Renal cortical epithelial cell (primary cell): ENCODE data around the gene BICDL1. TPM values are rescaled to one million over a fixed set of nuclear protein-coding genes. Genes with fewer than 3 reads are reported as not detected.
"Not testable (repeated sequence)": the region's sequence is repeated elsewhere in the genome, so short reads cannot be mapped to it uniquely, and the experiment has no call there.

Experiments used
- DNase-seq: peaks from one replicate; pipeline ENCODE4 v3.0.0-alpha.2; 2011; ENCODE audit warnings: low read depth
- total RNA-seq: library from RNA; depleted of rRNA; stranded (reverse); fragments of >200 nt; gene quantifications from 2 replicates; pipeline ENCODE4 v1.2.3, GENCODE V29; 2014

BICDL1 gene
- total RNA-seq, result 9.2 and 15.5 TPM in 2 replicates

GRCh38 chr12:119988472-119989360 is at the start of gene BICDL1:
TSS of gene BICDL1 (plus strand) at chr12:119989236. CDS start at chr12:119989869, 633 bp downstream.
- peak; percentile 75 for DNase-seq

GRCh38 chr12:119940897-119941296 is 48.1 kb upstream of the BICDL1 start:
- peak; percentile 97 for DNase-seq

GRCh38 chr12:119942386-119942785 is 46.6 kb upstream of the BICDL1 start:
- DNase-seq, result no peak

GRCh38 chr12:119946213-119946612 is 42.8 kb upstream of the BICDL1 start:
- no peak for DNase-seq

GRCh38 chr12:119949145-119949544 is 39.9 kb upstream of the BICDL1 start:
- no peak for DNase-seq

GRCh38 chr12:119949594-119949993 is 39.4 kb upstream of the BICDL1 start:
- no peak for DNase-seq

- no peak for DNase-seq
Measured at GRCh38 chr12:119956047-119956446, 33.0 kb upstream of the BICDL1 start.

GRCh38 chr12:119957135-119957534 is 31.9 kb upstream of the BICDL1 start:
- DNase-seq, result no peak

- DNase-seq, result no peak
Measured at GRCh38 chr12:119959435-119959834, 29.6 kb upstream of the BICDL1 start.

- DNase-seq, result no peak
Measured at GRCh38 chr12:119964123-119964522, 24.9 kb upstream of the BICDL1 start.

- DNase-seq, result peak; percentile 59
Measured at GRCh38 chr12:119964929-119965328, 24.1 kb upstream of the BICDL1 start.

- no peak for DNase-seq
Measured at GRCh38 chr12:119980242-119980641, 8.8 kb upstream of the BICDL1 start.

- not testable (repeated sequence) for DNase-seq
Measured at GRCh38 chr12:119980702-119981101, 8.3 kb upstream of the BICDL1 start.

GRCh38 chr12:119989361-119989730 is 310 bp downstream of the BICDL1 start:
- DNase-seq, result no peak

- no peak for DNase-seq
Measured at GRCh38 chr12:119989731-119990381, 820 bp downstream of the BICDL1 start.

GRCh38 chr12:119990382-119990874 is 1.4 kb downstream of the BICDL1 start:
- peak; percentile 28 for DNase-seq

- DNase-seq, result no peak
Measured at GRCh38 chr12:119992129-119992705, 3.2 kb downstream of the BICDL1 start.

- DNase-seq, result no peak
Measured at GRCh38 chr12:119994892-119995658, 6.0 kb downstream of the BICDL1 start.

- DNase-seq, result no peak
Measured at GRCh38 chr12:119996417-119996816, 7.4 kb downstream of the BICDL1 start.

GRCh38 chr12:119998471-119999245 is 9.6 kb downstream of the BICDL1 start:
- peak; percentile 27 for DNase-seq

- peak; percentile 22 for DNase-seq
Measured at GRCh38 chr12:120000556-120000955, 11.5 kb downstream of the BICDL1 start.
